ENCODE results near the gene NANS. TPM values are rescaled to one million over a fixed set of nuclear protein-coding genes. Genes with fewer than 3 reads are reported as not detected.
"Not testable (repeated sequence)": the region's sequence is repeated elsewhere in the genome, so short reads cannot be mapped to it uniquely, and the experiment has no call there.

NANS gene
- total RNA-seq, 1 experiment from 2014 or later, result 40.4 TPM

GRCh38 chr9:98075332-98075805 is 18.8 kb downstream of the NANS start:
- no peaks in the 10 kb centered on the region for H3K79me1 ChIP-seq (ENCODE audit: insufficient read depth, low read depth, low read length, poor library complexity, severe bottlenecking)
- no peaks in the 10 kb centered on the region for H4K20me1 ChIP-seq (ENCODE audit: control insufficient read depth, insufficient read depth, insufficient read length)
- H3K23ac ChIP-seq (ENCODE audit: insufficient read length, low read depth, low read length), result no peak overlapping the region
- H4K91ac ChIP-seq (ENCODE audit: insufficient read length, low read depth, low read length), result peak overlapping the region; percentile 75
- H2AK5ac ChIP-seq (ENCODE audit: insufficient read length, low read length), result peak overlapping the region; percentile 99
- DNase-seq, result no peak
- Mint-ChIP-seq H3K36me3 (ENCODE audit: insufficient read depth in 1 of 3, low read depth in 3 of 3) (peaks cover 3 to 13% (median 13%) of the 10 kb centered on the region in 3 experiments; a peak in 5 of 7 replicates), H3K27ac (no peak overlapping the region), H3K9me3 (no peaks in the 10 kb centered on the region), H3K27me3 (ENCODE audit: low read depth) (no peaks in the 10 kb centered on the region), H3K4me1 (peaks cover 22 to 28% of the 10 kb centered on the region in 2 experiments), H3K4me3 (no peak overlapping the region; a peak in 1 of 5 replicates)
- no peak overlapping the region for H2BK15ac ChIP-seq (ENCODE audit: low read depth, low read length)
- no peaks in the 10 kb centered on the region for H3K79me2 ChIP-seq (ENCODE audit: insufficient read depth, low read length)
- H2BK20ac ChIP-seq (ENCODE audit: low read depth, low read length, poor library complexity, severe bottlenecking), result no peak overlapping the region
- H3K4ac ChIP-seq (ENCODE audit: low read depth, low read length), result no peak overlapping the region
- no peak overlapping the region for H2BK12ac ChIP-seq (ENCODE audit: insufficient read length, low read depth, low read length)
- H3T11ph ChIP-seq (ENCODE audit: low read length), result no peak overlapping the region
- no peak overlapping the region for H3K14ac ChIP-seq (ENCODE audit: insufficient read depth, low read length)
- H3K4me2 ChIP-seq (ENCODE audit: insufficient read depth, insufficient read length, low read length), result no peak overlapping the region
- H3K27ac ChIP-seq (ENCODE audit: insufficient read length, low read depth, low read length), result peak overlapping the region; percentile 61
- no peaks in the 10 kb centered on the region for H3K23me2 ChIP-seq (ENCODE audit: insufficient read length, low read depth, low read length, poor library complexity, severe bottlenecking)
- no peaks in the 10 kb centered on the region for H3K9me3 ChIP-seq (ENCODE audit: control insufficient read depth, low read depth, low read length)
- H2BK120ac ChIP-seq (ENCODE audit: low read depth, low read length, poor library complexity, severe bottlenecking), result no peak overlapping the region
- no peak overlapping the region for H2AFZ ChIP-seq (ENCODE audit: low read length)
- no peaks in the 10 kb centered on the region for H3K27me3 ChIP-seq (ENCODE audit: insufficient read depth, low read length)
- peak overlapping the region; percentile 70 for H3K18ac ChIP-seq (ENCODE audit: insufficient read length, low read depth, low read length)
- peak overlapping the region; percentile 79 for H2BK5ac ChIP-seq (ENCODE audit: insufficient read length, low read length)
- no peak overlapping the region for H4K8ac ChIP-seq (replicated peaks; ENCODE audit: insufficient read length, low read depth, low read length)
- peak overlapping the region; percentile 97 for H4K5ac ChIP-seq (ENCODE audit: insufficient read length, low read depth, low read length)
- no peak overlapping the region for H3K56ac ChIP-seq (ENCODE audit: insufficient read length, low read depth, low read length)
- H3K4me1 ChIP-seq (ENCODE audit: insufficient read depth, low read length), result peaks cover 6% of the 10 kb centered on the region
- 100% methylated on average over 1 of the region's 6 CpGs for WGBS (ENCODE audit: extremely low coverage, insufficient read length, low lambda C conversion rate)
- TF ChIP-seq CTCF (conservative IDR thresholded peaks at IDR 0.05), result no peak
- H3K9ac ChIP-seq (ENCODE audit: extremely low read depth, insufficient read length, low read length), result no peak overlapping the region

GRCh38 chr9:98076514-98076890 is 20.0 kb downstream of the NANS start:
- no CpG with 5 or more reads among the region's 8 CpGs for WGBS (ENCODE audit: extremely low coverage, insufficient read length, low lambda C conversion rate)
- H3K23me2 ChIP-seq (ENCODE audit: insufficient read length, low read depth, low read length, poor library complexity, severe bottlenecking); H3T11ph ChIP-seq (ENCODE audit: low read length); H2BK12ac ChIP-seq (ENCODE audit: insufficient read length, low read depth, low read length); H2BK20ac ChIP-seq (ENCODE audit: low read depth, low read length, poor library complexity, severe bottlenecking); H3K9ac ChIP-seq (ENCODE audit: extremely low read depth, insufficient read length, low read length); H2BK15ac ChIP-seq (ENCODE audit: low read depth, low read length); H4K5ac ChIP-seq (ENCODE audit: insufficient read length, low read depth, low read length); H4K20me1 ChIP-seq (ENCODE audit: control insufficient read depth, insufficient read depth, insufficient read length); H2AK5ac ChIP-seq (ENCODE audit: insufficient read length, low read length); H4K91ac ChIP-seq (ENCODE audit: insufficient read length, low read depth, low read length); H3K4ac ChIP-seq (ENCODE audit: low read depth, low read length); H3K27ac ChIP-seq (ENCODE audit: insufficient read length, low read depth, low read length); H3K79me1 ChIP-seq (ENCODE audit: insufficient read depth, low read depth, low read length, poor library complexity, severe bottlenecking); H4K8ac ChIP-seq (replicated peaks; ENCODE audit: insufficient read length, low read depth, low read length); H3K27ac Mint-ChIP-seq; H3K23ac ChIP-seq (ENCODE audit: insufficient read length, low read depth, low read length); H3K27me3 ChIP-seq (ENCODE audit: insufficient read depth, low read length); H3K56ac ChIP-seq (ENCODE audit: insufficient read length, low read depth, low read length); H3K4me1 ChIP-seq (ENCODE audit: insufficient read depth, low read length); H2BK120ac ChIP-seq (ENCODE audit: low read depth, low read length, poor library complexity, severe bottlenecking); H3K18ac ChIP-seq (ENCODE audit: insufficient read length, low read depth, low read length); H2AFZ ChIP-seq (ENCODE audit: low read length); H3K9me3 ChIP-seq (ENCODE audit: control insufficient read depth, low read depth, low read length); H3K27me3 Mint-ChIP-seq (ENCODE audit: low read depth); H3K79me2 ChIP-seq (ENCODE audit: insufficient read depth, low read length); H3K9me3 Mint-ChIP-seq; H3K4me3 Mint-ChIP-seq; H2BK5ac ChIP-seq (ENCODE audit: insufficient read length, low read length); H3K4me2 ChIP-seq (ENCODE audit: insufficient read depth, insufficient read length, low read length); H3K14ac ChIP-seq (ENCODE audit: insufficient read depth, low read length): not testable (repeated sequence)
- peaks cover 22 to 28% of the 10 kb centered on the region in 2 experiments for H3K4me1 Mint-ChIP-seq
- peak; percentile 77 for DNase-seq
- peaks cover 4 to 23% (median 19%) of the 10 kb centered on the region in 3 experiments; a peak in 6 of 7 replicates for H3K36me3 Mint-ChIP-seq (ENCODE audit: insufficient read depth in 1 of 3, low read depth in 3 of 3)
